PC-9 (cell line): ENCODE results near the gene DEAF1. TPM values are rescaled to one million over a fixed set of nuclear protein-coding genes. Genes with fewer than 3 reads are reported as not detected.

Experiments
- Bru-seq: library from RNA; stranded (reverse); fragments of 400-500 nt; gene quantifications from one replicate; lab custom pipeline; 2021; lab: Mats Ljungman, UMichigan
- BruChase-seq, 2 experiments: library from RNA; stranded (reverse); fragments of 400-500 nt; gene quantifications; one replicate each; lab custom pipeline; 2021; lab: Mats Ljungman, UMichigan
- BruUV-seq: library from RNA; stranded (reverse); fragments of 400-500 nt; replicated peaks from 2 replicates; lab custom pipeline; 2021; lab: Mats Ljungman, UMichigan
- CTCF ChIA-PET: fragments of 300-600 bp; sonication (Branson Sonifier 250); formaldehyde crosslinking; loops from one replicate; lab custom pipeline; 2022; ENCODE audit warnings: antibody characterized with exemption; lab: Charles Lee
- POLR2A ChIA-PET: fragments of 300-600 bp; sonication (Branson Sonifier 250); formaldehyde crosslinking; loops from one replicate; lab custom pipeline; 2022; ENCODE audit warnings: antibody characterized with exemption; ENCODE audit not compliant: unreplicated experiment; lab: Charles Lee
- DNase-seq, 2 experiments: peaks; one replicate each; pipeline versions ENCODE4 v3.0.0 to v3.0.0-alpha.2; 2015 to 2022; ENCODE audit warnings: mixed read lengths in 1 of 2
- H2AFZ ChIP-seq: fragments of 200-600 bp; sonication (generic); 2 replicates; pipeline ENCODE4 v1.8.1; 2017; ENCODE audit warnings: antibody characterized with exemption
- H3F3A ChIP-seq: fragments of 200-600 bp; sonication (generic); 2 replicates; pipeline ENCODE4 v1.8.1; 2017; ENCODE audit warnings: antibody characterized with exemption, mild to moderate bottlenecking, low read depth; ENCODE audit not compliant: insufficient read depth
- H3K27ac ChIP-seq: fragments of 200-600 bp; sonication (generic); 2 replicates; pipeline ENCODE4 v1.6.1; 2016; ENCODE audit warnings: mixed run types
- H3K27me3 ChIP-seq: fragments of 200-600 bp; sonication (generic); 2 replicates; pipeline ENCODE4 v1.6.1; 2016; ENCODE audit warnings: low read depth, mixed run types; ENCODE audit not compliant: insufficient read depth
- H3K36me3 ChIP-seq: fragments of 200-600 bp; sonication (generic); 2 replicates; pipeline ENCODE4 v1.6.1; 2016; ENCODE audit warnings: low read depth, mixed run types
- H3K4me1 ChIP-seq: fragments of 200-600 bp; sonication (generic); replicated peaks from 2 replicates; pipeline ENCODE4 v1.6.1; 2016; ENCODE audit warnings: mixed run types; ENCODE audit not compliant: insufficient read depth
- H3K4me2 ChIP-seq: fragments of 200-600 bp; sonication (generic); 2 replicates; pipeline ENCODE4 v1.6.1; 2017; ENCODE audit warnings: mixed run types
- H3K4me3 ChIP-seq: fragments of 200-600 bp; sonication (generic); 2 replicates; pipeline ENCODE4 v1.6.1; 2016; ENCODE audit warnings: mixed run types
- H3K79me2 ChIP-seq: fragments of 200-600 bp; sonication (generic); 2 replicates; pipeline ENCODE4 v1.6.1; 2017; ENCODE audit warnings: low read depth, mixed run types
- H3K9me2 ChIP-seq: fragments of 200-600 bp; sonication (generic); 2 replicates; pipeline ENCODE4 v1.8.1; 2017; ENCODE audit warnings: mild to moderate bottlenecking; ENCODE audit not compliant: insufficient read depth
- H3K9me3 ChIP-seq: fragments of 200-600 bp; sonication (generic); 2 replicates; pipeline ENCODE4 v1.8.1; 2016; ENCODE audit warnings: low read depth; ENCODE audit not compliant: insufficient read depth
- H4K20me1 ChIP-seq: fragments of 200-600 bp; sonication (generic); 2 replicates; pipeline ENCODE4 v1.8.1; 2017; ENCODE audit not compliant: insufficient read depth
- EZH2 ChIP-seq: fragments of 200-600 bp; sonication (generic); IDR thresholded peaks from 2 replicates; pipeline ENCODE4 v1.8.0; 2017; ENCODE audit warnings: antibody characterized with exemption, low read depth
- intact Hi-C: fragments of 100-400 bp; cut with micrococcal nuclease; formaldehyde crosslinking; loops from one replicate; pipeline ENCODE4 v1.10.0; 2022; ENCODE audit not compliant: unreplicated experiment
- long read RNA-seq: library from polyadenylated mRNA; stranded (forward); transcript quantifications from one replicate; pipeline ENCODE4 v2.0.0, GENCODE V29; 2022
- total RNA-seq: library from RNA; stranded (reverse); gene quantifications from 2 replicates; pipeline ENCODE4 v1.2.3, GENCODE V29; 2021
- TF ChIP-seq, protein P1 (sequence below): fragments of 200-600 bp; sonication (generic); conservative IDR thresholded peaks from 2 replicates; pipeline ENCODE4 v1.6.1; 2017; ENCODE audit warnings: mixed run types, antibody characterized with exemption, mild to moderate bottlenecking, moderate library complexity

The DEAF1 gene, protein sequence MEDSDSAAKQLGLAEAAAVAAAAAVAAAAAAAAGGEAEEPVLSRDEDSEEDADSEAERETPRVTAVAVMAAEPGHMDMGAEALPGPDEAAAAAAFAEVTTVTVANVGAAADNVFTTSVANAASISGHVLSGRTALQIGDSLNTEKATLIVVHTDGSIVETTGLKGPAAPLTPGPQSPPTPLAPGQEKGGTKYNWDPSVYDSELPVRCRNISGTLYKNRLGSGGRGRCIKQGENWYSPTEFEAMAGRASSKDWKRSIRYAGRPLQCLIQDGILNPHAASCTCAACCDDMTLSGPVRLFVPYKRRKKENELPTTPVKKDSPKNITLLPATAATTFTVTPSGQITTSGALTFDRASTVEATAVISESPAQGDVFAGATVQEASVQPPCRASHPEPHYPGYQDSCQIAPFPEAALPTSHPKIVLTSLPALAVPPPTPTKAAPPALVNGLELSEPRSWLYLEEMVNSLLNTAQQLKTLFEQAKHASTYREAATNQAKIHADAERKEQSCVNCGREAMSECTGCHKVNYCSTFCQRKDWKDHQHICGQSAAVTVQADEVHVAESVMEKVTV
- 36.9 and 44.4 TPM in 2 replicates for total RNA-seq
- Bru-seq, nascent RNA, result percentile 64 among the genes with signal in this experiment
- BruChase-seq, experiment 1, labeled RNA remaining after a 2-hour chase, result percentile 76 among the genes with signal in this experiment
- percentile 71 among the genes with signal in this experiment for BruChase-seq, experiment 2, labeled RNA remaining after a 6-hour chase
- long read RNA-seq, transcript DEAF1-201 (12 exons, 2,500 nt), result major isoform, 39 of 71 reads
- long read RNA-seq, partial matches to known transcripts, result 6 of 71 reads
- long read RNA-seq, other reads (novel, unspliced or antisense), result 26 of 71 reads

DNA sequence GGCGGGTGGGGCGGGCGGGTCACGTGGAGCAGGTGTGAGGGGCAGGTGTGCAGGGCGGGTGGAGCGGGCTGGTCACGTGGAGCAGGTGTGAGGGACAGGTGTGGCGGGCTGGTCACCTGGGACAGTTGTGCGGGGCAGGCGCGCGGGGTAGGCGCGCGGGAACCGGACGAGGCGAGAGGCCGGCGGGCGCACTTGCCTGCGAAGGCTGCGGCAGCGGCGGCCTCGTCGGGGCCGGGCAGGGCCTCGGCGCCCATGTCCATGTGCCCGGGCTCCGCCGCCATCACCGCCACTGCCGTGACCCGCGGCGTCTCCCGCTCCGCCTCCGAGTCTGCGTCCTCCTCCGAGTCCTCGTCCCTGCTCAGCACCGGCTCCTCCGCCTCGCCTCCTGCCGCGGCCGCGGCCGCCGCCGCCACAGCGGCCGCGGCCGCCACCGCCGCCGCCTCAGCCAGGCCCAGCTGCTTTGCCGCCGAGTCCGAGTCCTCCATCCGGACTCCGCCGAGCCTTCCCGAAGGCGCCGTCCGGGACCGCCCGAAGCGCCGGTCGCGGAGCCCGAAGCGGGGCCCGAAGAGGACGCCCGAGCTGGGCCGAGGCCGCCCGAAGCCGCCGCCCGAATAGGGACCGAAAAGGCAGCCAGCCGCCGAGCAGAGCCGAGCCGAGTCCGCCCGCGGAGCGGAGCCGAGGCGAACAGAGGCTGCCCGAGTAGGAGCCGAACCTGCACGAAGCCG, at the start of gene DEAF1:
Gene DEAF1 (minus strand): TSS at position 660 of the 725 bp plus-strand sequence. CDS start 175 bp downstream, at position 485.
- H3K9me3 ChIP-seq, result no peaks in the 10 kb centered on the region
- CTCF ChIA-PET, result interaction anchor here (1.5 kb wide), 1 partner anchor 32 kb away, joined by 18 read pairs; no protein-coding TSS in a partner anchor
- peaks cover 11% of the 10 kb centered on the region for H4K20me1 ChIP-seq

DNA sequence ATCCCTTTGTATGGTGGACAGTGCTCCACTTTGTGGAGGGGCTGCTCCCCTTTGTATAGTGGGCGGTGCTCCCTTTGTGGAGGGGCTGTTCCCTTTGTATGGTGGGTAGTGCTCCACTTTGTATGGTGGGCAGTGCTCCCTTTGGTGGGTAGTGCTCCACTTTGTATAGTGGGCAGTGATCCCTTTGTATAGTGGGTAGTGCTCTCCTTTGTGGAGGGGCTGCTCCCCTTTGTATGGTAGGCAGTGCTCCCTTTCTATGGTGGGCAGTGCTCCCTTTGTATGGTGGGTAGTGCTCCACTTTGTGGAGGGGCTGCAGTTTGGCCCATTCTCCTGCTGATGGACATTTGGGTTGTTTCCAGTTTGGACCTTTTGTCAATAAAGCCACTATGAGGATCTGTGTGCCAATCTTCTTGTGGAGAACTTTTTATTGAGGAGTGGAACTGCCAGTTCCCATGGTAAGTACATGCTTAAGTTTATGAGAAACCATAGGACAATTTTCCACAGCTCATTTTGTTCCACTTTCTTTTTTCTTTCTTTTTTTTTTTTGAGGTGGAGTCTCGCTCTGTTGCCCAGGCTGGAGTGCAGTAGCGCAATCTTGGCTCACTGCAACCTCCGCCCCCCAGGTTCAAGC, 47.7 kb upstream of the DEAF1 start:
- DNase-seq, result no peak
- Histone ChIP-seq H3K4me1 (peaks cover 13% of the 10 kb centered on the region), H3K9me2 (no peaks in the 10 kb centered on the region), H3K27me3 (no peaks in the 10 kb centered on the region), H3K79me2 (peaks cover 4% of the 10 kb centered on the region), H3K27ac (no peak overlapping the region), H2AFZ (no peak overlapping the region), H3K9me3 (no peaks in the 10 kb centered on the region), H3K36me3 (no peaks in the 10 kb centered on the region), H3F3A (peaks cover 17% of the 10 kb centered on the region; the same call in 1 of the 2 replicates), H4K20me1 (no peaks in the 10 kb centered on the region), H3K4me2 (no peak overlapping the region), H3K4me3 (no peak overlapping the region)
- TF ChIP-seq EZH2, result no peak
- TF ChIP-seq, protein P1, sequence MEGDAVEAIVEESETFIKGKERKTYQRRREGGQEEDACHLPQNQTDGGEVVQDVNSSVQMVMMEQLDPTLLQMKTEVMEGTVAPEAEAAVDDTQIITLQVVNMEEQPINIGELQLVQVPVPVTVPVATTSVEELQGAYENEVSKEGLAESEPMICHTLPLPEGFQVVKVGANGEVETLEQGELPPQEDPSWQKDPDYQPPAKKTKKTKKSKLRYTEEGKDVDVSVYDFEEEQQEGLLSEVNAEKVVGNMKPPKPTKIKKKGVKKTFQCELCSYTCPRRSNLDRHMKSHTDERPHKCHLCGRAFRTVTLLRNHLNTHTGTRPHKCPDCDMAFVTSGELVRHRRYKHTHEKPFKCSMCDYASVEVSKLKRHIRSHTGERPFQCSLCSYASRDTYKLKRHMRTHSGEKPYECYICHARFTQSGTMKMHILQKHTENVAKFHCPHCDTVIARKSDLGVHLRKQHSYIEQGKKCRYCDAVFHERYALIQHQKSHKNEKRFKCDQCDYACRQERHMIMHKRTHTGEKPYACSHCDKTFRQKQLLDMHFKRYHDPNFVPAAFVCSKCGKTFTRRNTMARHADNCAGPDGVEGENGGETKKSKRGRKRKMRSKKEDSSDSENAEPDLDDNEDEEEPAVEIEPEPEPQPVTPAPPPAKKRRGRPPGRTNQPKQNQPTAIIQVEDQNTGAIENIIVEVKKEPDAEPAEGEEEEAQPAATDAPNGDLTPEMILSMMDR, result no peak
- no TSS peak for BruUV-seq
- POLR2A ChIA-PET, result no interaction called here
- CTCF ChIA-PET, result interaction anchor here (0.6 kb wide), 2 partner anchors 62 to 176 kb away, joined by 3 to 4 read pairs; no protein-coding TSS in a partner anchor
- intact Hi-C loops, result no loop called here

More for the DNA sequence above, at the start of gene DEAF1:
- no TSS peak for BruUV-seq
- Histone ChIP-seq H3F3A (no peaks in the 10 kb centered on the region; the same call in 1 of the 2 replicates), H3K27ac (peak within 1 kb of the TSS; percentile 99), H3K4me2 (peak within 1 kb of the TSS; percentile 73), H3K9me2 (no peaks in the 10 kb centered on the region), H3K4me3 (peak within 1 kb of the TSS; percentile 79), H3K36me3 (no peaks in the 10 kb centered on the region), H3K79me2 (peaks cover 54% of the 10 kb centered on the region), H3K27me3 (no peaks in the 10 kb centered on the region), H3K4me1 (peaks cover 27% of the 10 kb centered on the region; the same call in 1 of the 2 replicates), H2AFZ (peak within 1 kb of the TSS; percentile 87)
- POLR2A ChIA-PET, result interaction anchor here (0.6 to 1.0 kb wide), 2 partner anchors 32 to 148 kb away, joined by 3 to 5 read pairs; no protein-coding TSS in a partner anchor
- DNase-seq, result peak; percentile 77 to 95
- intact Hi-C loops, result no loop called here
- TF ChIP-seq, protein P1, result no peak
